Kidney epithelial cell (primary cell): ENCODE data around the gene CYGB. TPM values are rescaled to one million over a fixed set of nuclear protein-coding genes. Genes with fewer than 3 reads are reported as not detected.
"Not testable (repeated sequence)": the region's sequence is repeated elsewhere in the genome, so short reads cannot be mapped to it uniquely, and the experiment has no call there.

ENCODE experiments used
- DNase-seq: peaks from one replicate; pipeline ENCODE4 v3.0.0-alpha.2; 2010; ENCODE audit warnings: low read depth
- H3K27me3 ChIP-seq: 2 replicates; pipeline ENCODE4 v1.6.0; 2011; ENCODE audit warnings: low read length; ENCODE audit not compliant: control insufficient read depth, insufficient read depth
- H3K36me3 ChIP-seq: 2 replicates; pipeline ENCODE4 v1.5.1; 2011; ENCODE audit warnings: low read length; ENCODE audit not compliant: control insufficient read depth, insufficient read depth
- H3K4me3 ChIP-seq: 2 replicates; pipeline ENCODE4 v1.5.1; 2011; ENCODE audit warnings: low read depth, mild to moderate bottlenecking, control low read depth, low read length
- CTCF ChIP-seq: IDR thresholded peaks from 2 replicates; pipeline ENCODE4 v1.5.1; 2011; ENCODE audit warnings: mild to moderate bottlenecking, moderate library complexity, low read length, control low read depth, inconsistent platforms; ENCODE audit not compliant: insufficient read depth, poor library complexity, severe bottlenecking
- total RNA-seq: library from RNA; depleted of rRNA; stranded (reverse); fragments of >200 nt; gene quantifications from 2 replicates; pipeline ENCODE4 v1.2.3, GENCODE V29; 2015

The CYGB gene
- total RNA-seq, 1 donor from 2014 or later, result 16.9 TPM

- TF ChIP-seq CTCF, result no peak
- no peak for DNase-seq
- Histone ChIP-seq H3K27me3 (peaks cover 6% of the 10 kb centered on the region), H3K4me3 (no peak overlapping the region), H3K36me3 (no peaks in the 10 kb centered on the region)
Measured at GRCh38 chr17:76535788-76536510, 1.6 kb downstream of the CYGB start.

GRCh38 chr17:76534831-76535732 is 2.4 kb downstream of the CYGB start:
- Histone ChIP-seq H3K27me3 (peaks cover 6% of the 10 kb centered on the region), H3K36me3 (no peaks in the 10 kb centered on the region), H3K4me3 (no peak overlapping the region)
- no peak for TF ChIP-seq CTCF
- DNase-seq, result no peak

GRCh38 chr17:76533640-76534359 is 3.7 kb downstream of the CYGB start:
- not testable (repeated sequence) for H3K27me3 ChIP-seq, H3K4me3 ChIP-seq, DNase-seq, H3K36me3 ChIP-seq

GRCh38 chr17:76532072-76532651 is 5.3 kb downstream of the CYGB start:
- DNase-seq, result no peak

GRCh38 chr17:76531486-76532038 is 5.9 kb downstream of the CYGB start:
- no peak for DNase-seq
- Histone ChIP-seq H3K36me3 (no peaks in the 10 kb centered on the region), H3K27me3 (no peaks in the 10 kb centered on the region), H3K4me3 (no peak overlapping the region)
- TF ChIP-seq CTCF, result no peak

More at GRCh38 chr17:76532072-76532651, 5.3 kb downstream of the CYGB start:
- Histone ChIP-seq H3K4me3 (no peak overlapping the region), H3K36me3 (no peaks in the 10 kb centered on the region), H3K27me3 (no peaks in the 10 kb centered on the region)
- TF ChIP-seq CTCF, result no peak
